ENCODE data around the gene SLC20A1.

SLC20A1 gene

GRCh38 chr2:112637289-112637660, 8.5 kb upstream of the SLC20A1 start:
- Histone ChIP-seq H3K9me2 (replicated peaks; ENCODE audit: control insufficient read depth, low read length) (no peaks in the 10 kb centered on the region), H3K4me2 (ENCODE audit: low read length) (no peak overlapping the region), H3F3A (ENCODE audit: control insufficient read depth, insufficient read depth) (no peaks in the 10 kb centered on the region), H3K27ac (ENCODE audit: low read depth, low read length) (no peak overlapping the region), H3K4me1 (ENCODE audit: control insufficient read depth, low read length) (no peaks in the 10 kb centered on the region), H3K36me3 (ENCODE audit: control insufficient read depth, low read length) (no peaks in the 10 kb centered on the region), H3K4me3 (ENCODE audit: low read length) (no peak overlapping the region), H3K27me3 (ENCODE audit: control insufficient read depth, low read length) (peaks cover 21% of the 10 kb centered on the region), H3K9me3 (ENCODE audit: control insufficient read depth, insufficient read depth, low read length) (no peaks in the 10 kb centered on the region), H4K20me1 (ENCODE audit: control insufficient read depth, insufficient read depth, low read depth, low read length) (no peaks in the 10 kb centered on the region), H3K79me2 (ENCODE audit: control insufficient read depth, low read length) (no peaks in the 10 kb centered on the region)
- TF ChIP-seq EZH2phosphoT487 (IDR thresholded peaks at IDR 0.05; ENCODE audit: borderline replicate concordance, low read length), result no peak
- no peak for TF ChIP-seq CTCF (IDR thresholded peaks at IDR 0.05; ENCODE audit: low read depth, low read length, poor library complexity, severe bottlenecking)

DNA sequence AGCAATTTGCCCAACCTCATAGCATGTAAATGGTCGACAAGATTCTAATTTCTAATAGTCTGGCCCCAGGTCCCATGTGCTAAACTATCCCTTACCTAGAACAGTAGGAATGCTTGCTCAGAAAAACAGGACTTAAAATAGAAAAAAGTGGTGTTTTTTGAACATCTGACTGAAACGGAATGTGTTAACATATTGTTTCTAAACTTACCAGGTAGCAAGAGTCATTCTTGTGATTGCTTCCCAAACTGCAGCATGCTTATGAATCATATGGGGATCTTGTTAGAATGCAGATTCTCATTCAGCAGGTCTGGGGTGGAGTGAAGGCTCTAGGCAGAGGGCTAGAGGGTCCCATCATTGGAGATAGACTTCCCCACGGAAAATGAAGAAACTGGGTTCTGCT, 5.8 kb upstream of the SLC20A1 start:
- TF ChIP-seq EZH2phosphoT487 (IDR thresholded peaks at IDR 0.05; ENCODE audit: borderline replicate concordance, low read length), result no peak
- no peak for TF ChIP-seq CTCF (IDR thresholded peaks at IDR 0.05; ENCODE audit: low read depth, low read length, poor library complexity, severe bottlenecking)
- H3K79me2 ChIP-seq (ENCODE audit: control insufficient read depth, low read length), result peaks cover 9% of the 10 kb centered on the region
- peaks cover 12% of the 10 kb centered on the region for H3K4me1 ChIP-seq (ENCODE audit: control insufficient read depth, low read length)
- H3K4me3 ChIP-seq (ENCODE audit: low read length), result no peak overlapping the region
- H4K20me1 ChIP-seq (ENCODE audit: control insufficient read depth, insufficient read depth, low read depth, low read length), result no peaks in the 10 kb centered on the region
- H3K9me2 ChIP-seq (replicated peaks; ENCODE audit: control insufficient read depth, low read length), result no peaks in the 10 kb centered on the region
- H3K27ac ChIP-seq (ENCODE audit: low read depth, low read length), result no peak overlapping the region
- no peaks in the 10 kb centered on the region for H3K36me3 ChIP-seq (ENCODE audit: control insufficient read depth, low read length)
- no peaks in the 10 kb centered on the region for H3K9me3 ChIP-seq (ENCODE audit: control insufficient read depth, insufficient read depth, low read length)
- H3F3A ChIP-seq (ENCODE audit: control insufficient read depth, insufficient read depth), result 0 out of 2 replicates have a peak, but pooled peaks cover 2% of the 10 kb centered on the region
- no peak overlapping the region for H3K4me2 ChIP-seq (ENCODE audit: low read length)
- H3K27me3 ChIP-seq (ENCODE audit: control insufficient read depth, low read length), result peaks cover 12% of the 10 kb centered on the region

- Histone ChIP-seq H3K79me2 (ENCODE audit: control insufficient read depth, low read length) (peaks cover 11% of the 10 kb centered on the region), H3K9me2 (replicated peaks; ENCODE audit: control insufficient read depth, low read length) (no peaks in the 10 kb centered on the region), H3K4me3 (ENCODE audit: low read length) (no peak overlapping the region), H3K36me3 (ENCODE audit: control insufficient read depth, low read length) (no peaks in the 10 kb centered on the region), H3K4me1 (ENCODE audit: control insufficient read depth, low read length) (peaks cover 13% of the 10 kb centered on the region), H3F3A (ENCODE audit: control insufficient read depth, insufficient read depth) (0 out of 2 replicates have a peak, but pooled peaks cover 2% of the 10 kb centered on the region), H3K9me3 (ENCODE audit: control insufficient read depth, insufficient read depth, low read length) (no peaks in the 10 kb centered on the region), H4K20me1 (ENCODE audit: control insufficient read depth, insufficient read depth, low read depth, low read length) (no peaks in the 10 kb centered on the region), H3K4me2 (ENCODE audit: low read length) (no peak overlapping the region), H3K27ac (ENCODE audit: low read depth, low read length) (no peak overlapping the region), H3K27me3 (ENCODE audit: control insufficient read depth, low read length) (peaks cover 8% of the 10 kb centered on the region)
- TF ChIP-seq CTCF (IDR thresholded peaks at IDR 0.05; ENCODE audit: low read depth, low read length, poor library complexity, severe bottlenecking) (no peak), EZH2phosphoT487 (IDR thresholded peaks at IDR 0.05; ENCODE audit: borderline replicate concordance, low read length) (no peak)
Measured at GRCh38 chr2:112640467-112640799, 5.3 kb upstream of the SLC20A1 start.
